CD4-positive, alpha-beta T cell treated with Interleukin-21 for 1 hour (primary cell): ENCODE results near the gene CERS6.

Experiments used
- DNase-seq: peaks from one replicate; pipeline ENCODE4 v3.0.0-alpha.2; 2020

CERS6 gene

DNA sequence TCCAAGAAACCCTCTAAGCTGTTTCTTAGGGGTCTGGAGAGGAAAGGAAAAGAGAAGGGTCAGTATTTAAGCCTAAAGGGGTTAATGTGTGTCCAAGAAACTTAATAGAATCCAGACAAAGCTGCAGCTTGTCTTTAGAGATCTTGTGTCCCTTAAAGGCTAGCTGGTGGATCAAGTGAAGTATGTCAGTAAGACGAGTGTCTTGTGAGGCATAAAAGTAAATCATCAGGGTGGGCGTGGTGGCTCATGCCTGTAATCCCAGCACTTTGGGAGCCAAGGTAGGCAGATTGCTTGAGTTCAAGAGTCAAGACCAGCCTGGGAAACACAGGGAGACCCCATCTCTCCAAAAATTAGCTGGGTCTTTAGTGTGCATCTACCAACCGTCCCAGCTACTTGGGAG, 47.8 kb downstream of the CERS6 start:
- DNase-seq, result no peak

DNA sequence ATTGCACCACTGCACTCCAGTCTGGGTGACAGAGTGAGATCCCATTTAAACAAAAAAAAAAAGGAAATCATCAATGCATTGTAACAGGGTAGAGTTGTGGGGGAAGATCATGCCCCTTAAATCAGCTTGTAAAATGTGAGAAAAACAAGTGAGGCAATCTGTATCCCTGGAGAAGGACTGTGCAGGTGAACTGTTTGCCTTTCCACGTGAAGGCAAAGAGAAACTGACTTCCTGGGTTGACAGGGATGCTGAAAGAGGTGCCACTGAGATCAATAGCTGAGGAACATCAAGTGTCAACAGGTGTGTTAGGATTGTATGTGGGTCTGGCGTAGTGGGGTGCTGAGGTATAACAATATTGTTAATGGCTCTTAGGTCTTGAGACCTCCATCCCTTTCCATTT, 48.3 kb downstream of the CERS6 start:
- DNase-seq, result no peak

DNA sequence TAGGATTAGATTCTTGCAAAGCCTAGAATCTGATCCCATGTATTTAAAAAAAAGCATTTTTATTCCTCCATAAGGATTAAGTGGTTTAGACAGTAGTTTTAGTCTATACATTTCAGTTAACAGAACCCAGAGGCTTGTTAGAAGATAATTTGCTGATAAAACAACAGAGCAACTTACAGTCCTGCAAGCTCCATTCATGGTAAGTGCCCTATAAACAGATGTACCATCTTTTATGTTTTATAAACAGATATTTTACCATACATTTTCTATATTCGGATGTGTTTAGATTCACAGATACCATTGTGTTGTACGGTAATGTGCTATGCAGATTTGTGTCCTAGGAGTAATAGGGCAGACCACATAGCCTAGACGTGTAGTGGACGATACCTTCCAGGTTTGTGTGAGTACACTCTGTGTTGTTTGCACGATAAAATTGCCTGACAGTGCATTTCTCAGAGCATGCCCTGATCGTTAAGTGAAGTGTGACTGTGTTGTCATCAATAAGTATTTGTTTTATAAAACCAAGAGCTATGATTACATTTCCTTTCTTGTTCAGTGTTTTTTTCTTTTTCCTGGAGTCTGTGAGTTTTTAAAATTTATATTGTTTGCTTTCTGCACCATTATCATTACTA, 54.2 kb downstream of the CERS6 start:
- DNase-seq, result no peak

DNA sequence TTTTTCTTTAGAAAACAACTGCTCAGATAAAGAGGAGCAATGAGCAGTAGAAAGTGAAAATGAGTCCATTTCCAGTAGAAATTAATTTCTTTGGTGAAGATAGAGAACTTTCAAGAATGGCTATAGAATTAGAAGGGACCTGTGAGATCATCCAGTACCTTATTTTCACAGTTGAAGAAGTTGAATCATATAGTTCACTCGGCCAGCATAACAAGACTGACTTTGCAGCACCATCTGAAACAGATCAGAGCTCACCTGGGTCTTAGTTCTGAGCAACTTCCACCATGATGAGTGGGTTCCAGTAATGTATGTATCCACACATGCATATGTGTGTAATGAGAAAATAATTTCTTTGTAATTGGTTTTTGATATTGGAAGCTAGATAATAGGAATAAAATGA, 58.6 kb downstream of the CERS6 start:
- no peak for DNase-seq

DNA sequence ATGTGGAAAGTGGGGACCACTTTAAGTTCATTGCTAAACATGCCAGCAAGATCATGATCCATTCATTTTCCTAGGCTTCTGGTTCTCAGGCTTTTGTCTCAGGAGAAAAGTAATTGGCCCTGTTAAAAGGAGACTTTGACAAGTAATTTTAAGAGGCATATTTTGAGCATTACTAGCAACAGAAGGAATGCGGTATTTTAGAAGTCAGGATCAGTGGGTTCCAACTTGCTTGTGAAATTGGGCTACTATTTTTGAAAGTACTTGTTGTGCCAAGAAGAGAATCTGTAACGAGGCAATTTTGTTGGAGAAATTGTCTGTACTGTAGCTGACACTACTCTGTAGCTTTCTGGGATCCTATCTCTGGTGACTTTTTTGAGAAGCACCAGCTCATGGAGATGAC, 59.4 kb downstream of the CERS6 start:
- no peak for DNase-seq

DNA sequence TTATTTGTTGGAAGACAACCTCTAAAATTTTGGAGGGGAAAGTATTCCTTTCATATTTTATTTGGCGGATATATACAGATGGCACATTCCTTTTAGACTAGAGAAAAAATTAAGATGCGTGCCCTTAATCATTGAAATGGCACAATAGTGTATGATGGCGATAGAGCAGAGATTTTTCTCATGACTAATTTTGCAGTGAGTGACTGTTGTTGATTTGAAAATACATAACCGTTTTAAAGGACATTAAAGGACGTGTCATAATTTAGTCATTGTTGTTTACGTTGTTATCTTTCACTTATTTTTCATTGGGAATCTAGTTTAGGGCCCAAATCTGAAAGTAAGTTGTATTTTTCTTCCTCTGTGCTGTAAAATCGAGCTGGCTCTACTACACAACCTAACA, 61.7 kb downstream of the CERS6 start:
- no peak for DNase-seq

DNA sequence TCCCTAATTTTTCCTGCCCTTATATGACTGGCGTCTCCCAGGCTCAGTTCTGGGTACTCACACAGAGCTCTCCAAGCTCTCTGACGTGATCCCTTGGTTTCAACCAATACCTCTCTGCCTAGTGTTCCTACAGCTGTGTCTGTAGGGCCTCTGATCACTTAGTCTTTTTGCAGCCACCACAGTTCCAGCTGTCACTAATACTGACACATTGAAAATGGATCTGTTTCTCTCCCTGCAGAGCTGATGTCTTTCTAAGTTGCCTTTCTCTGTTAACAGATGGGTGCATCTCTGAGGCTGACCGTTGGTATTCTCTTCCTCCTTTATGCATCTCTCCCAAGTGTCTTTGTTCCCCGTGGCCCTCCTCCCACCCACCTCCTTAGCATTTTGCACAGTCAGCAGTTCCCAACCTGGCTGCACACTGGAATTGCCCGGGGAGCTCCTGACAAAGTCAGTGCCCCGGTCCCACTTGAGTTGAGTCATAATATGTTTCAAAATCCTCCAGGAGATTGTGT, 62.5 kb downstream of the CERS6 start:
- DNase-seq, result no peak

DNA sequence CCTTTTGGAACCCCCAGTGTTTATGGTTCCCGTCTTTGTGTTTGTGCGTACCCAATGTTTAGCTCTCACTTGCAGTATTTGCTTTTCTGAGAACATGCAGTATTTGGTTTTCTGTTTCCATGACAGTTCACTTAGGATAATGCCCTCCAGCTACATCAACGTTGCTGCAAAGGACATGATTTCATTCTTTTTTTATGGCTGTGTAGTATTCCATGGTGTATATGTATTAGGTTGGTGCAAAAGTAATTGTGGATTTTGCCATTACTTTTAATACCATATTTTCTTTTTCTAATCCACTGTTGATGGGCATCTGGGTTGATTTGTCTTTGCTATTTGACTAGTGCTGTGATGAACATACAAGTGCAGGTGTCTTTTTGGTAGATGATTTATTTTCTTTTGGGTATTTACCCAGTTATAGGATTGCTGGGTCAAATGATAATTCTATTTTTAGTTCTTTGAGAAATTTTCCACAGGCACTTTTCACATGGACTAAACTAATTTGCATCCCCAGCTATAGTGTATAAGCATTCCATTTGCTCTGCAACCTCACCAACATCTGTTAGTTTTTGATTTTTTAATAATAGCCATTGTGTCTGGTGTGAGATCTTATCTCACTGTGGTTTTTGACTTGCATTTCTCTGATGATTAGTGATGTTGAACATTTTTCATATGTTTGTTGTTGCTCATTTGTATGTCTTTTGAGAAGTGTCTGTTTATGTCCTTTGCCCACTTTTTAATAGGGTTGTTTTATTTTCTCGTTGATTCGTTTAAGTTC, 63.6 kb downstream of the CERS6 start:
- no peak for DNase-seq

DNA sequence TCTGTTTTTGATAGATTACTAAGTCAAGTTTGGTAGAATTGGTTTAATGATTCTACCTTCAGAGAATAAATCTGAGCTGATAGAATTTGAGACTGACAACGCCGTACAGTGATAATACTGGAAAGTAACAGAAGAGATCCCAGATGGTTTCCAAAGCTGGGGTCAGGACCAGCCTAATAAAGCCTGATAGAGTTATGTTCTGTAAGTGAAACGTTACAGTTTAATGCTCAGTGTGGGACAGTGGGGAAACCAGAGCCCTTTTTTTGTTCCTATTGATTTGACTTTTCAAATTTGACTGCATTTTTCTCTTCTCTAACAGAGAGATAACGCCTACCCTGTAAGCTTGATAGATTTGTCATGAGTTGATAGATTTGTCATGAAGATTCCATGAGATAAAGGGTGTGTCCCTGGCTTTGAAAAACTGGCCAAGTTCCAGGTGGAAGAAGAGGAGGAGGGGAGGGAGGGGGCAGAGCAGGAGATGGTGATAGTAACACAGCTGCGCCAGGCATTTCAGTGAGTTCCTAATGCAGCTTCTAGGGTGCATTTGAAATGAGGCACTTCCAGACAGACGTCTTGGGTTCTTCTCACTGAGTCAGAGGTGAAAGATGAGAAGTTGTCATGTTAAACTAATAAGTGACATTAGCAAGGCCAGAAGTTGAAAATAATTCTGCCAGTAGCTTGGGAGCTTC, 65.1 kb downstream of the CERS6 start:
- no peak for DNase-seq

DNA sequence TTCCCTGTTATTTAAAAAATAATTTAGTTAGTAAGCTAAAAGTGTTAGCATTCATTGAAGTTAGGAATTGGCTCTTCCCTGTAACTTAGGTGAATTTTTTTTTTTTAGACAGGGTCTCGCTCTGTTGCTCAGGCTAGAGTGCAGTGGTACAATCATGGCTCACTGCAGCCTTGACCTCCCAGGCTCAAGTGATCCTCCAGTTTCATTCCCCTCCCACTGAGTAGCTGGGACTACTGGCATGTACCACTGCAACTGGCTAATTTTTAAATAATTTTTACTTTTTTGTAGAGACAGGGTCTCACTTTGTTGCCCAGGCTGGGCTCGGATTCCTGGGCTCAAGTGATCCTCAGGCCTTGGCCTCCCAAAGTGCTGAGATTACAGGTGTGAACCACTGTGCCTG, 66.4 kb downstream of the CERS6 start:
- no peak for DNase-seq

DNA sequence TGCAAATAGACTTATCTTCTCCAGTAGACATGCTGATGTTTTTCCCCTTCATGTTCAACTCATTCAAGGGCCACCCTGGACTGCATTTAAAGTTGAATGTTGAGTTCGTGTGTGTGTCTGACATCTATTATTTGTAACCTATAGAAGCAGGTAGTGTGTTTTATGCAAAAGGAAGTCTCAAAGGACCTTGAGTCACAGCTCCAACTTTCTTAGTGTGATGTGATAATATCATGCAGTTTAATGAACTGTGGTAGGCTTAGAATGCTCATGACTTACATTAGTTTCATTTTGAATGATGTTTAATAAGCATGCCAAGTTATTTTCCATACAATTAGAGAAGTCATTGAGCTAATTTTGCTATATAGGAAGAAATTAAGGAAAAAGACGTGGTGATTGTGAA, 67.9 kb downstream of the CERS6 start:
- DNase-seq, result no peak

DNA sequence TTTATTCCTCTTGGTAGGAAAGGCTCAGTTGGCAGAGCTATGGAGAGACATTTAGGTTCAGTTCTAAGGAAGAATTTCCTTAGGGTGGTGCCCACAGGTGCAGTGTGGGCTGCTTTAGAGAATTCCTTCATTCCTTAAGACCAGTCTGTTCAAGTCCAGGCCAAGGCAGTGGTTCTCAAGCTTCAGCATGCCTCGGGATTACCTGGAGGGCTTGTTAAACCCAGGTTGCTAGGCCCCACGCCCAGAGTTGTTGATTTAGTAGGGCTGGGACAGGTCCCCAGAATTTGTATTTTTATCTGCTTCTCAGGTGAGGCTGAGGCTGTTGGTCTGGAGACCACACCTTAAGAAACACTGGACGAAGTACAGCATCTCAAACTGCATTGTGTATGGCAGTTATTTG, 68.9 kb downstream of the CERS6 start:
- DNase-seq, result no peak

DNA sequence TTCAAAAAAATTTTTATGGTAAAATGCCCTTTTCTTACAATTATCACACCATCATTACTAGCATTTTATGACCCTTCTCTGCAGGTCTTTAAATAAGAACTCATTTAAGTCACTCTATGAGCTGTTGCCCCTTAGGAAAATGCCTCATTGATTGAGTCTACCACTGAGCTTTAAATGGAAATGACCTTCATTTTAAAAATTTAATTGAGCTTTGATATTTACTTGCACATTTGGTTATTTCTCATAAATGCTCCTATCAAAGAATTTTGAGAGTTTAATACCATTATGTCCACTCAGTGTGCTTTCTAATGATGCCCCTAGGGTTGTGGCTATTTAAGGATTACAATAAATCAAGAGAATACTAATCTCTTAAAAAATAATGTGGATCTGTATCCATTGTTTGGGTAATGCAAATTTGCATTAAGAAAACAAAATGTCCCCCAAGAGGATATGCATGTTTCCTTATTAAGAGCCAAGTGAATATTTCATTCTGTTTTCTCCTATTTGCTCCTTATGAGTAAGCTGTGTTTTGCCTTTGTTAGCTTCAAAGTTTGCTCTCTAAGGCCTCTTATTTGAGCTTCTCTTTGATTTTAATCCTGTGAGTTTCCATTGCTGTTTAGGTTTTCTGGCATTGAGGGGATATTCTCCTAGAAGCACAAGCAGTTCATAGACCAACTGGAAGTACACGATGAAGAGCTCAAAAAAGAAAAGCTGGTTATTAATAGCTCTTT, 69.8 kb downstream of the CERS6 start:
- no peak for DNase-seq

DNA sequence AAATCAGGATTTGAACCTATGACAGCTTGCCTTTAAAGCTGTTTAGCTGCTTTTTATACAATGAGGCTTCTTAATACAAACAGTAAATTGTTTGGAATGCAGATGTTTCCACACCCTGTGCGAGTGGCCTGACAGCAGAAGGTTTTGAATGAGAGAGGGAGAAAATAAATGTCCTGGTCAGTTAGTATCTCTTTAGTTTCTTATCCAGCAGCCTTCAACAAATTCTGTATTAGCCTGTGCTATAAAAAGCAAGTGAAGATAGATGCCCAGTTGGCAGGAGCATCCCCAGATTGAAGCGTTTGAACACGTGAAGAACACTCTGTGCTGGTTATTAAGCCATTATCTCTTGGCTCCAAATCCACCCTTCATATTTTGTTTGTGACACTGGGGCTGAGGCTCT, 70.6 kb downstream of the CERS6 start:
- no peak for DNase-seq

DNA sequence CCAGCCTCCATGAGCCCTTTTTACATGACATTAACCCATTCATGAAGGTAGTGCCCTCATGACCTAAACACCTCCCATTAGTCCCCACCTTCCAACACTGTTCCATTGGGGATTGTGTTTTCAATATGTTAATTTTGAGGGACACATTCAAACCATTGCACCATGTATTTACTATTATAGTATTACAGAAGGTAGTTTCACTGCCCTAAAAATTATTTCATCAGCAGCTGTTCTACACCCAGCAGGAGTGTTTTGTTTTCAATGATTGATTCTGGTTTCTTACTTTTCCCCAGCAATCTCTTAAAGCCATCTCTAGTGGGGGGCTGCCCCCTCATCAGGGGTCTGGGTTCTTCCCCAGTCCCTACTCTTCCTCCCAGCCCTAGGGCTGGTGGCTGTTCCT, 71.9 kb downstream of the CERS6 start:
- DNase-seq, result no peak

DNA sequence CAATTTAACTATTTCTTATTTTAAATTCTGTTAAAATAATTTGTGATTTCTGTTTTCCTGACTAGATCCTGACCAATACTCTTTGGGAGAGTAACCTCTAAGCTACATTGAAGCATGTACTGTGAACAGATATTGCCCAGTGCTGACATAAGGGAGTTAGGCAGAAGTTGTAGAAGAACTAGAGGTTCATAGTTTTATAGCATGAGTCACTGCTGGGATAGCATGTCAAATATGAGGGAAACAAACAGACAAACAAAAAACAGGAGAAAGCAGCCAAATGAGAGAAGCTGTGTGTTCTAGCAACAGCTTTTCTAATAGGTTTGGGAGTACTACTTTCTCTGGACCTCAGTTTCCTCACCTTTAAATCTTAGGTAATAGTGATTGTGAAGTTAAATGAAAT, 72.4 kb downstream of the CERS6 start:
- no peak for DNase-seq

DNA sequence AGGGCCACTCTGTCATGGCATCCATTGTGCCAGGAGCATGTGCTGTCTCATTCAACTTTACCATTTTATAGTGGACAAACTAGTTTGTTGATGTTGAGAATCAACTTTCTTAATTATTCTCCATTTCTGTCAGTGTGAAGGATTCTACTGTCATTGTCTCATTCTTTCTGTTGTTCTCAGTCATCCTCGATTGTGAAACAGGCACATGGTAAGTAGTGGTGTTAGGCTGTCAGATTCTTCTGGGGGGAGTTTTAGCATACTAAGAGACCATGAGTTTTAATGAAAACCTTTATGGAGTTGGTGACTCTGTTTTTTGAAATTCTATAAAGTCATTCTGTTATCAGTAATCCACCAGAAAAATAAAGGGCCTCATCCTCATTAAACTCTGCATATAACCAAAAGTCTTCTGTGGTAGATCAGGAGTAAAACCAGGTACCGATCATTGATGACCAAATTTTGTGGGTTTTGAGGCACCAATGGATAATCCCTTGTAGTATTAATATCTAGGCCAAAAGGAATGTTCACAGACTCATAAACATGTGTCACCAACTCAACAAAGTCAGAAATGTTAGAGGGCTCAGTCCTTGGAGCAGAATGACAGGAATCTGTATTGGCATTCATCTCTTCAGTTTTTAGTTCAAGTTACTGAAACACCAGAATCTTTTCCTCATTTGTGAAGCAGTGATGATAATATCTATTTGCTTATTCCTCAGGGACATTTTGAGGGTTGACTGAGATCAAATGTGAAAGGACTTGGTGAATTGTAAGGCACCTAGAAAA, 73.2 kb downstream of the CERS6 start:
- no peak for DNase-seq

DNA sequence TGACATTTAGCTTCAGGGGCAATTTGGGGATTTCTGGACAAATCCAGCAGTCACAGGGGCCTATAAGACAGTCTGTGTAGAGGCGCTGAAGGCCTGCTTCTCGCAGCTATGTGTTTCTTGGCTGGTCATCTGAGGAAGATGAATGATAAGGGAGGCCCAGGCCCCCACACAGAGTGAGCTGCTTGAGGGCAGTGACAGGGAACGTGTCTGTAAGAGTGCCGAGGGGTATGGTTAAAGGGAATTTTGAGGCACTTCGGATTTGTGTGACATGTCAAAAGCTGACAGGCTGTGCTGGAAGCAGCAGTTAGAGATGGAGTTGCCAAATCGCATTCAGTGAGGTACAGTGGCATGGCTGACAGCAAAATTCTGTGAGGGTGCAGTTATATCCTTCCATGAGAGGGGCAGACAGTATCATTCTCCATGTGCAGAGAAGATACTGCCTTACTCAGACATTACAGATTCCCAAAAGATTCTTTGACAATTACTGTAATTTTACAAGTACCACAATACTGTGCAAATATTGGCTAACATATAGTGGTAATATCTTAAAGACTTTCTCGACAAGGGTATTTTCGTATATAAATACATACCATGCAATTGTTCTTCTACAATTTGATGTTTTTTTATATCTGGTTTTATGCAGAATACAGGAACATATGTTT, 74.0 kb downstream of the CERS6 start:
- DNase-seq, result no peak

DNA sequence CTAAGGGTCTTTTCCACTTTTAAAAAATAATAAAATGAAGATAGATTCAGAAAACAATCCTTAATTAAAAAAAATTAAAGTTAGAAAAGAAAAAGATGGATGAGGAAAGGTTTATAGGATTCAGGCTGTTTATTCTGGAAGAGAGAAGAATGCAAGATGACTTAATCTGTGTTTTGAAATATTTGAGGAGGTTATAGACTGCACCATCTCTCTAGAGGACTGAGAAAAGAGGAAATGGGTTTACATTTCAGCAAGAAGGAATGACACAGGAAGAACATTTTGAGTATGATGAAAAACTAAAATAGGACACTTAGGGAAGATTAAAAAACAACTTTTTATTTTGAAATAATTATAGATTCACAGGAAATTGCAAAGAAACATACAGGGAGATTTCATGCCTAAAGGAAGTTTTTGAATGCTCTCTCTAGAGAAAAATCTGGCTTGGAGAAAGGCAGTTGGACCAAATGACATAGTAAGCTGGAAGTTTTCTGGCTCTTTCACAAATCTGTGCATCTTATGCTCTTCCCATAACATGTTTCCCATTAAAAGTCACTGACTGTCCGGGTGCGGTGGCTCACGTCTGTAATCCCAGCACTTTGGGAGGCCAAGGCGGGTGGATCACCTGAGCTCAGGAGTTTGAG, 75.0 kb downstream of the CERS6 start:
- no peak for DNase-seq

DNA sequence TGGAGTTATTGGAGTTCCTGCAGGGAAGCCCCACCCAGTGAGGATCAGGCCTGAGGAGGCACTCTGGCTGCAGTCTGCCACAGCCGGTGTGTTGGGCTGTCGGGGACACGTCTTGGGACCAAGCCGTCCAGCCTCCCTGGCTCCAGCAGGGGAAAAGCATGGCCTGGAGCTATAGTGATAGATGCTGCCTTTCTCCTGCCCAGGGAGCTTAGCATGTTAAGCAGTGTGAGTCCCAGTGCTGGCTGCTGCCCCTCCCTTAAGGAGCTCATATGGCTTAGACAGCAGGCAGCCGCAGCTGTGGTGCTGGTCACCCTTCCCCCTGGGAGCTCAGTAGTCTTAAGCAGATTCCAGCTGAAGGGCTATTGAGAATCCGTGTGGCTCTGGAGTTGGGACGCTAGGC, 78.9 kb downstream of the CERS6 start:
- DNase-seq, result no peak

DNA sequence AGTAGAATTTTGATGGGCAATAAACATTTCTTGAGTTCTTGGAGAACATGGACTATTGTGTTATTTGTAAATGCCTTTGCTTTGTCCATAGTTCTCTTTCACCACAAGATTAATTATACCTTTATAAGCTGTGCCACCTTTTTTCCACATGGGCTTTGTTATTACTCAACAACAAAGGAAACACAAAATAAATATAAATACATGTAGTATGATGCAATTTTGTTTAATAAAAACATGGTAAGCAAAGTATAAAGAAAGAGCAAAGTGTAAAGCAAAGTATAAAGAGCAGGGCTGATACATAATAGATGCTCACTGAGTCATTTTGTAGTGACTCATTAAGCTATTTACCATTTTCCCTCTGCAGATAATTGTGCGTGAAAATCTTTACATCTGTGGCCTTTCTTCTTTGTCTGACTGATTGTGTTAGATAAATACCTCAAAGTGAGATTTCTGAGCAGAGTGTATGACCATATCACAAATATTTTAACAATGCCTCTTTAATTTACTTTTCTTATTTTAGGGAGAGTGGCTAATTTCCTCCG, 80.9 kb downstream of the CERS6 start:
- no peak for DNase-seq
